DOHH2 (cell line): ENCODE data around the gene TOGARAM1.

Experiments used
- H3F3A ChIP-seq: fragments of 200-600 bp; sonication (generic), shearing (Covaris generic); 2 replicates; pipeline ENCODE4 v1.6.0; 2016; ENCODE audit warnings: antibody characterized with exemption, mild to moderate bottlenecking; ENCODE audit not compliant: control insufficient read depth, insufficient read depth
- H3K27ac ChIP-seq: fragments of 200-600 bp; sonication (generic); 2 replicates; pipeline ENCODE4 v1.5.1; 2014; ENCODE audit warnings: low read depth, mild to moderate bottlenecking, low read length, moderate library complexity
- H3K27me3 ChIP-seq: fragments of 200-600 bp; sonication (generic); 2 replicates; pipeline ENCODE4 v1.6.1; 2014; ENCODE audit warnings: mild to moderate bottlenecking, low read length, mixed read lengths; ENCODE audit not compliant: control insufficient read depth
- H3K36me3 ChIP-seq: fragments of 200-600 bp; sonication (generic); 2 replicates; pipeline ENCODE4 v1.6.1; 2014; ENCODE audit warnings: mild to moderate bottlenecking, low read length, moderate library complexity, mixed read lengths; ENCODE audit not compliant: control insufficient read depth
- H3K4me1 ChIP-seq: fragments of 200-600 bp; sonication (generic); 2 replicates; pipeline ENCODE4 v1.6.1; 2014; ENCODE audit warnings: mild to moderate bottlenecking, low read length, mixed read lengths; ENCODE audit not compliant: control insufficient read depth
- H3K4me2 ChIP-seq: fragments of 200-600 bp; sonication (generic); 2 replicates; pipeline ENCODE4 v1.6.0; 2014; ENCODE audit warnings: mild to moderate bottlenecking, low read length, moderate library complexity
- H3K4me3 ChIP-seq: fragments of 200-600 bp; sonication (generic); 2 replicates; pipeline ENCODE4 v1.5.1; 2014; ENCODE audit warnings: mild to moderate bottlenecking, low read length, mixed read lengths
- H3K79me2 ChIP-seq: fragments of 200-600 bp; sonication (generic); 2 replicates; pipeline ENCODE4 v1.6.1; 2014; ENCODE audit warnings: mild to moderate bottlenecking, low read length, mixed read lengths; ENCODE audit not compliant: control insufficient read depth
- H3K9me2 ChIP-seq: fragments of 200-600 bp; sonication (generic); replicated peaks from 2 replicates; pipeline ENCODE4 v1.6.1; 2014; ENCODE audit warnings: mild to moderate bottlenecking, low read length, mixed read lengths; ENCODE audit not compliant: control insufficient read depth
- H3K9me3 ChIP-seq: fragments of 200-600 bp; sonication (generic); 2 replicates; pipeline ENCODE4 v1.6.1; 2014; ENCODE audit warnings: antibody characterized with exemption, low read length, mixed read lengths; ENCODE audit not compliant: control insufficient read depth, insufficient read depth
- H4K20me1 ChIP-seq: fragments of 200-600 bp; sonication (generic); 2 replicates; pipeline ENCODE4 v1.6.0; 2014; ENCODE audit warnings: low read depth, mild to moderate bottlenecking, antibody characterized with exemption, low read length, moderate library complexity; ENCODE audit not compliant: control insufficient read depth, insufficient read depth
- CTCF ChIP-seq: fragments of 200-600 bp; sonication (generic); IDR thresholded peaks from one replicate; pipeline ENCODE4 v1.5.1; 2014; ENCODE audit warnings: antibody characterized with exemption, mild to moderate bottlenecking, low read depth, low read length; ENCODE audit not compliant: poor library complexity, severe bottlenecking
- EZH2phosphoT487 ChIP-seq: fragments of 200-600 bp; sonication (generic); IDR thresholded peaks from 2 replicates; pipeline ENCODE4 v1.6.1; 2017; ENCODE audit warnings: borderline replicate concordance, mild to moderate bottlenecking, antibody characterized with exemption, low read length, moderate library complexity, mixed read lengths

Gene TOGARAM1

GRCh38 chr14:44955528-44955927 lies 6.5 kb upstream of the TOGARAM1 start:
- Histone ChIP-seq H3K79me2 (peaks cover 70% of the 10 kb centered on the region), H3K9me2 (no peaks in the 10 kb centered on the region), H3K4me2 (no peak overlapping the region), H3K27ac (no peak overlapping the region), H3K4me1 (peaks cover 21% of the 10 kb centered on the region), H3F3A (no peaks in the 10 kb centered on the region), H3K27me3 (no peaks in the 10 kb centered on the region), H3K36me3 (no peaks in the 10 kb centered on the region), H3K4me3 (no peak overlapping the region), H3K9me3 (no peaks in the 10 kb centered on the region), H4K20me1 (no peaks in the 10 kb centered on the region; the same call in 1 of the 2 replicates)
- no peak for TF ChIP-seq CTCF
- TF ChIP-seq EZH2phosphoT487, result no peak

GRCh38 chr14:44956866-44957265 lies 5.1 kb upstream of the TOGARAM1 start:
- no peak overlapping the region for H3K4me2 ChIP-seq
- no peaks in the 10 kb centered on the region; the same call in 1 of the 2 replicates for H4K20me1 ChIP-seq
- TF ChIP-seq CTCF (no peak), EZH2phosphoT487 (no peak)
- H3K4me1 ChIP-seq, result peaks cover 23% of the 10 kb centered on the region
- peaks cover 3% of the 10 kb centered on the region; the same call in 1 of the 2 replicates for H3K36me3 ChIP-seq
- peaks cover 77% of the 10 kb centered on the region for H3K79me2 ChIP-seq
- H3K9me2 ChIP-seq, result no peaks in the 10 kb centered on the region
- no peaks in the 10 kb centered on the region for H3F3A ChIP-seq
- H3K4me3 ChIP-seq, result no peak overlapping the region
- H3K27me3 ChIP-seq, result no peaks in the 10 kb centered on the region
- no peaks in the 10 kb centered on the region for H3K9me3 ChIP-seq
- H3K27ac ChIP-seq, result no peak overlapping the region

- Histone ChIP-seq H3K27ac (no peak overlapping the region), H3K9me2 (no peaks in the 10 kb centered on the region), H3K79me2 (peaks cover 93% of the 10 kb centered on the region), H3K4me1 (peaks cover 23% of the 10 kb centered on the region), H4K20me1 (peaks cover 2% of the 10 kb centered on the region; the same call in 1 of the 2 replicates), H3K36me3 (peaks cover 7% of the 10 kb centered on the region), H3K4me2 (peak overlapping the region; percentile 80), H3K9me3 (no peaks in the 10 kb centered on the region), H3K4me3 (peak overlapping the region; percentile 96), H3K27me3 (no peaks in the 10 kb centered on the region), H3F3A (no peaks in the 10 kb centered on the region)
- no peak for TF ChIP-seq CTCF
- no peak for TF ChIP-seq EZH2phosphoT487
These were observed 2.5 kb upstream of the TOGARAM1 start for GRCh38 chr14:44959538-44959937.
